HG02884 (cell line): ENCODE results near the gene CPSF4.
"Not testable (repeated sequence)": the region's sequence is repeated elsewhere in the genome, so short reads cannot be mapped to it uniquely, and the experiment has no call there.

ENCODE experiments used
- ATAC-seq: cut with Tn5 transposase; IDR thresholded peaks from one replicate; pipeline ENCODE4 v1.9.1; 2021; ENCODE audit warnings: mild to moderate bottlenecking, moderate library complexity; ENCODE audit not compliant: unreplicated experiment

CPSF4 gene

GRCh38 chr7:99485094-99485493 lies 46.4 kb downstream of the CPSF4 start:
- ATAC-seq: no peak

- no peak for ATAC-seq
Observed at GRCh38 chr7:99489235-99489634, 50.5 kb downstream of the CPSF4 start.

- ATAC-seq: no peak
Observed at GRCh38 chr7:99490878-99491277, 52.1 kb downstream of the CPSF4 start.

- ATAC-seq: no peak
Observed at GRCh38 chr7:99493823-99494222, 55.1 kb downstream of the CPSF4 start.

GRCh38 chr7:99497766-99498545 lies 59.2 kb downstream of the CPSF4 start:
- no peak for ATAC-seq

- no peak for ATAC-seq
Observed at GRCh38 chr7:99498546-99498944, 59.8 kb downstream of the CPSF4 start.

GRCh38 chr7:99499371-99499720 lies 60.6 kb downstream of the CPSF4 start:
- ATAC-seq: peak; percentile 7

GRCh38 chr7:99499721-99500636 lies 61.2 kb downstream of the CPSF4 start, which contains the start of gene ZNF394:
ZNF394 (minus strand) TSS chr7:99500281; CDS start chr7:99500093, 188 bp downstream.
- peak; percentile 35 for ATAC-seq

- ATAC-seq: no peak
Observed at GRCh38 chr7:99500637-99501009, 61.9 kb downstream of the CPSF4 start.

GRCh38 chr7:99501236-99501635 lies 62.5 kb downstream of the CPSF4 start:
- ATAC-seq: not testable (repeated sequence)

- no peak for ATAC-seq
Observed at GRCh38 chr7:99504281-99504602, 65.5 kb downstream of the CPSF4 start.

- peak; percentile 82 for ATAC-seq
Observed at GRCh38 chr7:99504603-99505323, 66.0 kb downstream of the CPSF4 start, which contains the start of gene ZKSCAN5. ZKSCAN5 (plus strand) TSS chr7:99504662; CDS start chr7:99506045, 1,383 bp downstream.

- ATAC-seq: peak; percentile 1
Observed at GRCh38 chr7:99505324-99505662, 66.5 kb downstream of the CPSF4 start.
